GM06990 (cell line): ENCODE measurements around the gene RIPK3.
A peak's percentile ranks its signal among the peaks of the same experiment; 100 is the strongest.

Experiments used
- DNase-seq: peaks from one replicate; pipeline ENCODE4 v3.0.0-alpha.2; 2011; ENCODE audit not compliant: insufficient read length; ENCODE audit errors: extremely low read depth
- H3K27me3 ChIP-seq: replicated peaks from 2 replicates; pipeline ENCODE4 v1.6.0; 2011; ENCODE audit warnings: low read length; ENCODE audit not compliant: control insufficient read depth, insufficient read depth
- H3K36me3 ChIP-seq: 2 replicates; pipeline ENCODE4 v1.5.1; 2011; ENCODE audit warnings: low read length; ENCODE audit not compliant: control insufficient read depth, insufficient read depth
- H3K4me3 ChIP-seq: replicated peaks from 2 replicates; pipeline ENCODE4 v1.5.1; 2011; ENCODE audit warnings: low read depth, mild to moderate bottlenecking, control low read depth, low read length
- TF ChIP-seq, protein P1 (sequence below): IDR thresholded peaks from 2 replicates; pipeline ENCODE4 v1.5.1; 2011; ENCODE audit warnings: low read length, control low read depth, mild to moderate bottlenecking, inconsistent platforms; ENCODE audit not compliant: insufficient read depth, poor library complexity, severe bottlenecking

RIPK3 gene

GRCh38 chr14:24314377-24315193, 25.2 kb downstream of the RIPK3 start:
- TF ChIP-seq, protein P1, sequence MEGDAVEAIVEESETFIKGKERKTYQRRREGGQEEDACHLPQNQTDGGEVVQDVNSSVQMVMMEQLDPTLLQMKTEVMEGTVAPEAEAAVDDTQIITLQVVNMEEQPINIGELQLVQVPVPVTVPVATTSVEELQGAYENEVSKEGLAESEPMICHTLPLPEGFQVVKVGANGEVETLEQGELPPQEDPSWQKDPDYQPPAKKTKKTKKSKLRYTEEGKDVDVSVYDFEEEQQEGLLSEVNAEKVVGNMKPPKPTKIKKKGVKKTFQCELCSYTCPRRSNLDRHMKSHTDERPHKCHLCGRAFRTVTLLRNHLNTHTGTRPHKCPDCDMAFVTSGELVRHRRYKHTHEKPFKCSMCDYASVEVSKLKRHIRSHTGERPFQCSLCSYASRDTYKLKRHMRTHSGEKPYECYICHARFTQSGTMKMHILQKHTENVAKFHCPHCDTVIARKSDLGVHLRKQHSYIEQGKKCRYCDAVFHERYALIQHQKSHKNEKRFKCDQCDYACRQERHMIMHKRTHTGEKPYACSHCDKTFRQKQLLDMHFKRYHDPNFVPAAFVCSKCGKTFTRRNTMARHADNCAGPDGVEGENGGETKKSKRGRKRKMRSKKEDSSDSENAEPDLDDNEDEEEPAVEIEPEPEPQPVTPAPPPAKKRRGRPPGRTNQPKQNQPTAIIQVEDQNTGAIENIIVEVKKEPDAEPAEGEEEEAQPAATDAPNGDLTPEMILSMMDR, result no peak

DNA sequence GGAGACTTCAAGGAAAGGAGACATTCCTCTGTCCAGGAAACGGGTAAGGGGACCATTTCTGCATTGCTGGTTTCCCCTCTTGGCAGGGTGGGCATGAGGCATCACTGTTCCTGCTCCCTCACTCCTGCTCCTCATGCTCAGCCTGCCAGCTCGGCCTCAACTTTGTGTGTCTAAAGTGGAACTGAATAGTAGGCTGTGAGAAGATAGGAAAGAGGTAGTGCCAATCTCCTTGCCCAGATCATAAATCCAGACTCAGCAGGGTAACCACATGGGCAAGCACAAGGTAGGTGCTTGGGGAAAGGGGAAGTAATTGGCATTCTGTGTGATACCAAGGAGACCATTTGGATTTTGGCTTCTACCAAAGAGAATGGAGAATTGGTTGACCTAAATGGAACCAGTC, 25.9 kb downstream of the RIPK3 start:
- no peaks in the 10 kb centered on the region for H3K27me3 ChIP-seq
- no peak overlapping the region for H3K4me3 ChIP-seq
- DNase-seq, result no peak
- H3K36me3 ChIP-seq, result no peaks in the 10 kb centered on the region; the same call in 1 of the 2 replicates
- TF ChIP-seq, protein P1, result no peak

More at GRCh38 chr14:24314377-24315193, 25.2 kb downstream of the RIPK3 start:
- no peak overlapping the region for H3K4me3 ChIP-seq
- no peaks in the 10 kb centered on the region; the same call in 1 of the 2 replicates for H3K36me3 ChIP-seq
- H3K27me3 ChIP-seq, result no peaks in the 10 kb centered on the region
- no peak for DNase-seq

- peak overlapping the region; percentile 15; the same call in 1 of the 2 replicates for H3K4me3 ChIP-seq
- TF ChIP-seq, protein P1, result no peak
- no peaks in the 10 kb centered on the region for H3K27me3 ChIP-seq
- peaks cover 3% of the 10 kb centered on the region for H3K36me3 ChIP-seq
- no peak for DNase-seq
Observed at GRCh38 chr14:24312736-24313507, 26.9 kb downstream of the RIPK3 start.

DNA sequence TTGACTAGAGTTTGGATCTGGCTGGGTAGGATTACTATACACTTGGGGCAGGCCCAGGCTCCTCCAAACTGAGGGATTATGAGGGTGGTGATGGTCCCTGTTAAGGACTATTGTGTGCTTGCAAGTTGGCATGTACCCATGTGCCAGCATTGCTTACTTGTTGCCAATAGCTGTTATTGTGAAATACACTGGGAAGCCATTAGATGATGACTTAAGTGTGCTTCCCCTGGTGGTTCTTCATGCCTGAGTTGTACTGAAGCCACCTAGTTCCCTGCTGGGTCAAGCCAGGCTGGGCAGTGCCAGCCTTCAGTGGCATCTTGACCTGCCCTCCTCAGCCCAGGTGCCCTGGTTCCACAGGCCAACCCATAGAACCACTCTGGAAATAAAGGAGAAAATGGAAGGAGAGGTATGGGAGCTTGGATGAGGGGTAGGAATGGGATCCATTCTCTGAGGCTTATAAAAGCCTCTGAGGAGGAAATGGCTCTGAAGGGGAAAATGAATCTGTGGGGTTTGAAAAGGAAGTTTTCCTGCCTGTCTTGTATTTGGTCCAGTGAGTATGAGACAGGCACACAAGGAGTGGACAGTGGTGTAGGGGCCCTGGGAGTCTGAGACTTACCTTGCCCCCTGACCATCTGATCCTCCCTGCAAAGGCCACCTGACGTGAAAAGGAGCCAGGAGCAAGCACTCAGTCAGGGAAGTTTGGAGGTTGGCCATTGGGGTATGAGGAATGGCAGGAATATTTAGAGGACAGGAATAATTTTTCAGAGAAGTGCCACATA, 27.8 kb downstream of the RIPK3 start:
- TF ChIP-seq, protein P1, result no peak
- H3K36me3 ChIP-seq, result peaks cover 7% of the 10 kb centered on the region
- peak overlapping the region; percentile 63 for H3K4me3 ChIP-seq
- DNase-seq, result no peak
- no peaks in the 10 kb centered on the region for H3K27me3 ChIP-seq
